GM06990 (cell line): Measurements from ENCODE around the gene ZFYVE19.

Experiments used
- DNase-seq: peaks from one replicate; pipeline ENCODE4 v3.0.0-alpha.2; 2011; ENCODE audit not compliant: insufficient read length; ENCODE audit errors: extremely low read depth
- H3K27me3 ChIP-seq: replicated peaks from 2 replicates; pipeline ENCODE4 v1.6.0; 2011; ENCODE audit warnings: low read length; ENCODE audit not compliant: control insufficient read depth, insufficient read depth
- H3K36me3 ChIP-seq: 2 replicates; pipeline ENCODE4 v1.5.1; 2011; ENCODE audit warnings: low read length; ENCODE audit not compliant: control insufficient read depth, insufficient read depth
- H3K4me3 ChIP-seq: replicated peaks from 2 replicates; pipeline ENCODE4 v1.5.1; 2011; ENCODE audit warnings: low read depth, mild to moderate bottlenecking, control low read depth, low read length
- CTCF ChIP-seq: IDR thresholded peaks from 2 replicates; pipeline ENCODE4 v1.5.1; 2011; ENCODE audit warnings: low read length, control low read depth, mild to moderate bottlenecking, inconsistent platforms; ENCODE audit not compliant: insufficient read depth, poor library complexity, severe bottlenecking

Gene ZFYVE19

GRCh38 chr15:40773902-40774301 is 33.0 kb upstream of the ZFYVE19 start:
- no peak for TF ChIP-seq CTCF
- Histone ChIP-seq H3K36me3 (peaks cover 25% of the 10 kb centered on the region), H3K4me3 (no peak overlapping the region), H3K27me3 (no peaks in the 10 kb centered on the region)
- no peak for DNase-seq

DNA sequence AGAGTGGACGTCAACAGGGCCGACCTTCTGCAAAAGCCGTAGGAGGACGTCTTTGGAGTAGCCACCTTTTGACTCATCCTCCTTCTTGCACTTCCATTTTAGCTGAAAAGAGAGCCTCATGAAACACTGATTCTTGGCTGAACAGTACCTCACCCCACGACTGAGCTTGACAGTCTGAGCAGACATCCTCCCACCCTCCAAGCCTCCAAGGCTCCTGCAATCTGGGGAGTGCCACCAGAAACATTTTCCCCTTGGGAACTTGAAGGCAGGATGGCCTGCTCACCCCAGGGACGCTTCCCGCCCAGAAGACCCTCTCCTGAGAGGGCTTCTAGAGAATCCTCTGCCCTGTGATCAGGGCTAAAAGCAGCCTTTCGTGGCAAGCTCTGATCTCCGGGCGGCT is 31.9 kb upstream of the ZFYVE19 start:
- no peak overlapping the region for H3K4me3 ChIP-seq
- no peak for TF ChIP-seq CTCF
- DNase-seq: no peak
- no peaks in the 10 kb centered on the region for H3K27me3 ChIP-seq
- peaks cover 33% of the 10 kb centered on the region for H3K36me3 ChIP-seq

DNA sequence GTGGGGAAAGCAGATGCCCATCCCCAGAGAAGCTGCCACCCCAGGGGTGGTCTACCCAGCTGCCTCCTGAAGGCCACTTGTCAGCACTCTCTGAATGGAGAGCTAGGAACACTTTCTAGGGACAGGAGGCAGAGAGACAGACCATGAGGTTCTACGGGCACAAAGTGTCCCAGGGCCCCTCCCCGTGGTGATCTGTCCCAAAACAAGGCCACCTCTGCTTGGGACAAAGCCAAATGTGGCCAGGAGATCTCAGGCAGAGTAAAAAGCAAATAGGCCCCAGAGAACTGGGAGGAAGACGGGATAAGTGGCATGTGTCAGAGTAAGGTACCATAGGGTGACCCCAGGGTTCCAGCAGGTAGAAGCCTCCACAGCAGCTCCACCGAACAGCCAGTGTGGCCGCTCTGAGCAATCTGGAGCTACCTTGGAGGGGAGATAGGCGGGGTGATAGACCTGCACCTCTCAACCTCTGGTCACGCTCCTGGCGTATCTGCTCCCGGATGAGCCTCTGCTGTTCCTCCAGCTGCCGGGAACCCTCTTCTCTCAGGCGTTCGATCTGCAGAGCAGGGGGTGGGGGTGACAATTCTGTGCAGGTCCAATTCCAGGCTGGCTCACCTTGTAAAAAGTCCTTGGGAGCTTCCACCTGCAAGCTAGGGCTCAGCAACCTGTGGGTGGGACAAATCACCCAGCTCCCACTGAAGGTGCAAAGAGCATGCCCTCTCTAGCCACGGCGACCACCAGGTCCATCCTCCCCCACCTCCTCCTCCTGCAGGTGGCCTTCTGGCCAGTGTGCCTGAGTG is 31.0 kb upstream of the ZFYVE19 start:
- Histone ChIP-seq H3K27me3 (no peaks in the 10 kb centered on the region), H3K36me3 (peaks cover 33% of the 10 kb centered on the region), H3K4me3 (no peak overlapping the region)
- no peak for TF ChIP-seq CTCF
- no peak for DNase-seq

DNA sequence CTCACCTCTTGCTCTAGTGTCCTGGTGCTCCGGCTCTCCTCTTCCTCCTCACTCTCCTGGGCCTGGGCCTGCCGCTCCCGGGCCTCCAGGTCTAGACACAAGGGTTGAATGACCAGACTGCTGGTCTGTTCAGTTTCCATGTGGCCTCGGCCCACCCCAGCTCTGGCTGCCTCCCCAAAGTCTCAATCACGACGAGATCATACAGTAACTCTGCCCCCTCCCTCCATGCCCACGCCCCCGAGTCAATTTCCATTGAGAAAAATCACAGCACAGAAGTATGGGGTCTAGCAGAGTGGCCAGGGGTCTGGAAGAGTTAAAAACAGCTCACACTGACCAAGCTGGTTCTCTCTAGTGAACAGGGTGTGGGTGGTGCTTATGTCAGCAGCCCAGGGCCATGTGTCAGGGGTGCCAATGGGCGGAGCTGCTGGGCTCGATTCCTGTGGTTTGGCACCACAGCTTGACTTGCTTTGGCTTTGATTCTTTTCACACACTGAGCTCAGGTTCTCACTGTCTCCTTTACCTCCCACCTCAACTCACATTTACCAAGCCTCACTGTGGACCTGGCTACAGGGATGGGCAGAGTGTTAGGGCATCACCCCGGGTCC is 30.2 kb upstream of the ZFYVE19 start:
- Histone ChIP-seq H3K4me3 (no peak overlapping the region), H3K27me3 (no peaks in the 10 kb centered on the region), H3K36me3 (peaks cover 33% of the 10 kb centered on the region)
- TF ChIP-seq CTCF: no peak
- DNase-seq: no peak

DNA sequence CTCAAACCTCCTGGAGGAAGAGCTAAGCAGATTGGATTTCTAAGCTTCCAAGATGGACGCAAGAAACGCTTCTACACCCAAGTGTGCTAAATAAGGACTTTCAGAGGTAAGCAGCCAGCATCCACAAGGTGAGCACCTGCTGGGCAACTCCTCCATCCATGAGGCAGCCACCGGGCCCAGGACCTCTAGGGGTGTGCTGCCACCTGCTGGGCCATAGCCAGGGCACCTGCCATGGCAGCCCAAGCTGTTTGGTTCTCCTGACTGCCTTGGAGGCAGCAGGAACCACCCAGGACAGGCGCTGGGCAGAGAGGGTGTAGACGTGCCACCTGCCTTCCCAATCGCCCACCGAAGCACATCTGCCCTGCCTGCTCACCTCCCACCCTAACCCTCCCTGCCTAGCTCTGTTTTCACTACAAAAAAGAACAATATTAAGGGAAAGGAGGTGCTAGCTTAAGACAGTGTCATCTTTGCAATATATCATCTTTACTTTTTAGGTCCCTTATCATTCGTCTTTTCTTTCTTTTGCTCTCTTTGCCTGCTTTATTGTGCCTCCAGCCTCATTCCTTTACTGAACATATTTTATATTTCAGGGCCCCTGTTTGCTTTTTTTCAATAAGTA is 24.2 kb upstream of the ZFYVE19 start:
- Histone ChIP-seq H3K4me3 (no peak overlapping the region), H3K27me3 (no peaks in the 10 kb centered on the region), H3K36me3 (peaks cover 8% of the 10 kb centered on the region)
- TF ChIP-seq CTCF: peak; percentile 95
- peak; percentile 72 for DNase-seq
